Trophoblast cell (in vitro differentiated cells and primary cell): Measurements from ENCODE around the gene EID3.

Source experiments
- DNase-seq, 2 donors: peaks; one replicate each; pipeline ENCODE4 v3.0.0-alpha.2; 2016
- H2AFZ ChIP-seq: 2 replicates; pipeline ENCODE4 v1.6.1; 2013; ENCODE audit warnings: low read length, moderate library complexity, mild to moderate bottlenecking; ENCODE audit not compliant: insufficient read depth, poor library complexity
- H2AK5ac ChIP-seq: 2 replicates; pipeline ENCODE4 v1.6.1; 2013; ENCODE audit warnings: mild to moderate bottlenecking, low read length
- H2BK120ac ChIP-seq: 2 replicates; pipeline ENCODE4 v1.6.1; 2013; ENCODE audit warnings: low read length, mild to moderate bottlenecking, moderate library complexity; ENCODE audit not compliant: insufficient read depth, poor library complexity
- H2BK12ac ChIP-seq: 2 replicates; pipeline ENCODE4 v1.6.1; 2013; ENCODE audit warnings: mild to moderate bottlenecking, low read length, moderate library complexity
- H2BK5ac ChIP-seq: 2 replicates; pipeline ENCODE4 v1.6.1; 2013; ENCODE audit warnings: low read length, low read depth, moderate library complexity, mild to moderate bottlenecking; ENCODE audit not compliant: poor library complexity
- H3K14ac ChIP-seq: 2 replicates; pipeline ENCODE4 v1.6.1; 2013; ENCODE audit warnings: mild to moderate bottlenecking, low read length
- H3K18ac ChIP-seq: 2 replicates; pipeline ENCODE4 v1.6.1; 2013; ENCODE audit warnings: mild to moderate bottlenecking, low read length
- H3K23ac ChIP-seq: 2 replicates; pipeline ENCODE4 v1.6.1; 2013; ENCODE audit warnings: low read length
- H3K27ac ChIP-seq: 2 replicates; pipeline ENCODE4 v1.5.1; 2013; ENCODE audit warnings: low read depth, mild to moderate bottlenecking, inconsistent platforms, low read length, moderate library complexity
- H3K27me3 ChIP-seq: 2 replicates; pipeline ENCODE4 v1.6.1; 2013; ENCODE audit warnings: inconsistent platforms, mild to moderate bottlenecking, low read length, moderate library complexity; ENCODE audit not compliant: insufficient read depth
- H3K36me3 ChIP-seq, 2 experiments: 1 replicate in 1 of 2; 2 replicates in 1 of 2; pipeline ENCODE4 v1.6.1; 2013; ENCODE audit warnings: low read length in 2 of 2, mild to moderate bottlenecking in 2 of 2, moderate library complexity in 1 of 2; ENCODE audit not compliant: insufficient read depth in 2 of 2, control insufficient read depth in 1 of 2
- H3K4ac ChIP-seq: 2 replicates; pipeline ENCODE4 v1.6.1; 2013; ENCODE audit warnings: low read depth, mild to moderate bottlenecking, low read length, moderate library complexity
- H3K4me1 ChIP-seq, 2 experiments: 1 replicate in 1 of 2; 2 replicates in 1 of 2; pipeline ENCODE4 v1.6.1; 2013; ENCODE audit warnings: low read length in 2 of 2, mild to moderate bottlenecking in 2 of 2, moderate library complexity in 1 of 2; ENCODE audit not compliant: insufficient read depth in 2 of 2, control insufficient read depth in 1 of 2
- H3K4me2 ChIP-seq: 2 replicates; pipeline ENCODE4 v1.6.1; 2013; ENCODE audit warnings: inconsistent platforms, mild to moderate bottlenecking, low read length, moderate library complexity
- H3K4me3 ChIP-seq: 2 replicates; pipeline ENCODE4 v1.5.1; 2013; ENCODE audit warnings: mild to moderate bottlenecking, low read depth, low read length, inconsistent platforms
- H3K79me1 ChIP-seq: one replicate; pipeline ENCODE4 v1.6.1; 2013; ENCODE audit warnings: low read length
- H3K79me2 ChIP-seq: 2 replicates; pipeline ENCODE4 v1.6.1; 2013; ENCODE audit warnings: low read length, mild to moderate bottlenecking; ENCODE audit not compliant: control insufficient read depth, insufficient read depth, poor library complexity
- H3K9ac ChIP-seq: 2 replicates; pipeline ENCODE4 v1.6.1; 2013; ENCODE audit warnings: mild to moderate bottlenecking, low read length
- H3K9me3 ChIP-seq: 2 replicates; pipeline ENCODE4 v1.6.1; 2013; ENCODE audit warnings: low read depth, mild to moderate bottlenecking, control low read depth, inconsistent platforms, low read length; ENCODE audit not compliant: insufficient read depth
- H4K12ac ChIP-seq: 2 replicates; pipeline ENCODE4 v1.6.1; 2013; ENCODE audit warnings: low read depth, mild to moderate bottlenecking, low read length, moderate library complexity
- H4K8ac ChIP-seq: 2 replicates; pipeline ENCODE4 v1.6.1; 2013; ENCODE audit warnings: low read depth, mild to moderate bottlenecking, low read length, moderate library complexity
- H4K91ac ChIP-seq: one replicate; pipeline ENCODE4 v1.6.1; 2013; ENCODE audit warnings: low read depth, mild to moderate bottlenecking, low read length, moderate library complexity
- WGBS: extraction: QIAGEN DNeasy Blood & Tissue Kit; methylation state at CpG from one replicate; pipeline ENCODE4 v1.1.7; 2013; ENCODE audit warnings: missing lambda C conversion rate; ENCODE audit not compliant: insufficient read length, insufficient coverage; ENCODE audit errors: extremely low coverage; 5-methylcytosine and 5-hydroxymethylcytosine counted together

The EID3 gene

GRCh38 chr12:104315326-104316224 is 12.0 kb downstream of the EID3 start:
- Histone ChIP-seq H3K27ac (no peak overlapping the region), H3K23ac (no peak overlapping the region), H2BK120ac (no peak overlapping the region), H2BK5ac (no peak overlapping the region), H3K36me3 (peaks cover 13 to 32% of the 10 kb centered on the region in 2 experiments), H2BK12ac (no peak overlapping the region), H3K4me2 (no peak overlapping the region), H4K91ac (no peak overlapping the region), H3K9me3 (no peaks in the 10 kb centered on the region), H3K79me2 (no peaks in the 10 kb centered on the region), H3K14ac (no peak overlapping the region), H3K4ac (no peak overlapping the region), H2AFZ (no peak overlapping the region), H4K8ac (no peak overlapping the region), H3K27me3 (no peaks in the 10 kb centered on the region), H3K4me3 (no peak overlapping the region), H2AK5ac (no peak overlapping the region), H3K4me1 (no peaks in the 10 kb centered on the region), H3K79me1 (no peaks in the 10 kb centered on the region), H4K12ac (no peak overlapping the region), H3K9ac (no peak overlapping the region), H3K18ac (no peak overlapping the region)
- no peak for DNase-seq
- WGBS: no CpG with 5 or more reads among the region's 10 CpGs

GRCh38 chr12:104316936-104317335 is 13.4 kb downstream of the EID3 start:
- H2BK12ac ChIP-seq: no peak overlapping the region
- no peak overlapping the region for H3K27ac ChIP-seq
- no peak overlapping the region for H2BK5ac ChIP-seq
- H3K18ac ChIP-seq: no peak overlapping the region
- no peak overlapping the region for H3K9ac ChIP-seq
- no peak overlapping the region for H2AFZ ChIP-seq
- no peak overlapping the region for H3K4me2 ChIP-seq
- H3K4ac ChIP-seq: no peak overlapping the region
- no peaks in the 10 kb centered on the region for H3K9me3 ChIP-seq
- H3K36me3 ChIP-seq: peaks cover 12 to 32% of the 10 kb centered on the region in 2 experiments
- no peaks in the 10 kb centered on the region for H3K4me1 ChIP-seq
- no peaks in the 10 kb centered on the region for H3K27me3 ChIP-seq
- no peak overlapping the region for H4K91ac ChIP-seq
- H3K79me1 ChIP-seq: no peaks in the 10 kb centered on the region
- H2AK5ac ChIP-seq: no peak overlapping the region
- H3K14ac ChIP-seq: no peak overlapping the region
- H4K8ac ChIP-seq: no peak overlapping the region
- no peaks in the 10 kb centered on the region for H3K79me2 ChIP-seq
- H2BK120ac ChIP-seq: no peak overlapping the region
- H3K4me3 ChIP-seq: no peak overlapping the region
- no peak overlapping the region for H4K12ac ChIP-seq
- H3K23ac ChIP-seq: no peak overlapping the region
- no peak for DNase-seq

DNA sequence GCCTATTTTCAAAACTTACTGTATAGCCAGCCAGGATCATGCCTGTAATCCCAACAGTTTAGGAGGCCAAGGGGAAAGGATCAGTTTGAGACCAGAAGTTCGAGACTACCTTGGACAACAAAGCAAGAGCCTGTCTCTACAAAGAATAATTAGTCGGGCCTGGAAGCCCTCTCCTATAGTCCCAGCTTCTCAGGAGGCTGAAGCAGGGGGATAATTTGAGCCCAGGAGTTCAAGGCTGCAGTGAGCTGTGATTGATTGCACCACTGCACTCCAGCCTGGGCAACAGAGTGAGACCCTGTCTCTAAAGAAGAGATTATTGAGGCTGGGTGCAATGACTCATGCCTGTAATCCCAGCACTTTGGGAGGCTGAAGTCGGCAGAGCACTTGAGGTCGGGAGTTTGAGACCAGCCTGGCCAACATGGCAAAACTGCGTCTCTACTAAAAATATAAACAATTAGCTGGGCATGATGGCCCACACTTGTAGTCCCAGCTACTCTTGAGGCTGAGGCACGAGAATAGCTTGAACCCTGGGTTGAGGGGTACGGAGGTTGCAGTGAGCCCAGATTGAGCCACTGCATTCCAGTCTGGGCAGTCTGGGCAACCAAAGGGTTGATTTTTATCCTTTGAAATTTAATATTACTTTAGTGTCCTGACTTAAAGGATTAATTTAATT is 14.1 kb downstream of the EID3 start:
- Histone ChIP-seq H2AK5ac (no peak overlapping the region), H3K4me2 (no peak overlapping the region), H2AFZ (no peak overlapping the region), H4K91ac (no peak overlapping the region), H2BK120ac (no peak overlapping the region), H3K4ac (no peak overlapping the region), H4K12ac (no peak overlapping the region), H3K14ac (no peak overlapping the region), H3K27ac (no peak overlapping the region), H3K9ac (no peak overlapping the region), H3K79me2 (no peaks in the 10 kb centered on the region), H3K4me1 (no peaks in the 10 kb centered on the region), H3K4me3 (no peak overlapping the region), H3K23ac (no peak overlapping the region), H3K9me3 (no peaks in the 10 kb centered on the region), H3K27me3 (no peaks in the 10 kb centered on the region), H2BK12ac (no peak overlapping the region), H4K8ac (no peak overlapping the region), H3K79me1 (no peaks in the 10 kb centered on the region), H3K18ac (no peak overlapping the region), H2BK5ac (no peak overlapping the region), H3K36me3 (peaks cover 15 to 35% of the 10 kb centered on the region in 2 experiments)
- DNase-seq: no peak
- WGBS: no CpG with 5 or more reads among the region's 7 CpGs

- WGBS: no CpG with 5 or more reads among the region's 1 CpG
- Histone ChIP-seq H3K79me1 (no peaks in the 10 kb centered on the region), H3K27ac (no peak overlapping the region), H4K91ac (no peak overlapping the region), H3K9ac (no peak overlapping the region), H2BK12ac (no peak overlapping the region), H3K4me1 (no peaks in the 10 kb centered on the region), H3K14ac (no peak overlapping the region), H2BK5ac (no peak overlapping the region), H3K18ac (no peak overlapping the region), H3K9me3 (no peaks in the 10 kb centered on the region), H3K36me3 (peaks cover 15 to 33% of the 10 kb centered on the region in 2 experiments), H2BK120ac (no peak overlapping the region), H3K27me3 (no peaks in the 10 kb centered on the region), H3K23ac (no peak overlapping the region), H2AK5ac (no peak overlapping the region), H2AFZ (no peak overlapping the region), H4K8ac (no peak overlapping the region), H3K4me2 (no peak overlapping the region), H4K12ac (no peak overlapping the region), H3K79me2 (no peaks in the 10 kb centered on the region), H3K4ac (no peak overlapping the region), H3K4me3 (no peak overlapping the region)
- DNase-seq: no peak
Observed at GRCh38 chr12:104319028-104319427, 15.5 kb downstream of the EID3 start.
